ACHN (cell line): Measurements from ENCODE around the gene CWH43.
"Not testable (repeated sequence)": the region's sequence is repeated elsewhere in the genome, so short reads cannot be mapped to it uniquely, and the experiment has no call there.

Source experiments
- DNase-seq: peaks from one replicate; pipeline ENCODE4 v3.0.0-alpha.2; 2015
- in situ Hi-C: cut with HindIII; loops from 2 replicates; pipeline ENCODE4 v1.10.0; 2017; ENCODE audit warnings: low sequenced_read_pairs, low pct_ligation_motif_present, low pct_unique_long_range_greater_than_20kb

Gene CWH43

GRCh38 chr4:48967631-48968030 is 18.4 kb upstream of the CWH43 start:
- in situ Hi-C loops: loop anchor here (25.0 kb wide), 2 partner anchors 130 to 405 kb away; partner anchors contain the start of gene OCIAD1
- DNase-seq: no peak

- no peak for DNase-seq
- in situ Hi-C loops: loop anchor here (25.0 kb wide), 2 partner anchors 132 to 407 kb away; partner anchors contain the start of gene OCIAD1
Measured at GRCh38 chr4:48968814-48969213, 17.3 kb upstream of the CWH43 start.

GRCh38 chr4:48970471-48970921 is 15.6 kb upstream of the CWH43 start:
- DNase-seq: peak; percentile 12
- in situ Hi-C loops: loop anchor here (25.0 kb wide), 2 partner anchors 133 to 408 kb away; partner anchors contain the start of gene OCIAD1

GRCh38 chr4:48974979-48975640 is 11.0 kb upstream of the CWH43 start:
- in situ Hi-C loops: loop anchor here (25.0 kb wide), 2 partner anchors 138 to 413 kb away; partner anchors contain the start of gene OCIAD1
- no peak for DNase-seq

GRCh38 chr4:48976041-48976440 is 10.0 kb upstream of the CWH43 start:
- no peak for DNase-seq
- in situ Hi-C loops: no loop called here

GRCh38 chr4:48979914-48980579 is 6.0 kb upstream of the CWH43 start:
- no peak for DNase-seq
- in situ Hi-C loops: no loop called here

GRCh38 chr4:48984005-48984404 is 2.1 kb upstream of the CWH43 start:
- in situ Hi-C loops, DNase-seq: not testable (repeated sequence)

GRCh38 chr4:48985602-48985975 is 486 bp upstream of the CWH43 start:
- no peak for DNase-seq
- in situ Hi-C loops: no loop called here

GRCh38 chr4:48986654-48987164 is 634 bp downstream of the CWH43 start:
- in situ Hi-C loops: no loop called here
- no peak for DNase-seq

- DNase-seq: no peak
- in situ Hi-C loops: no loop called here
Measured at GRCh38 chr4:48989461-48990203, 3.6 kb downstream of the CWH43 start.

GRCh38 chr4:48991357-48991756 is 5.3 kb downstream of the CWH43 start:
- DNase-seq: no peak
- in situ Hi-C loops: no loop called here

- in situ Hi-C loops: no loop called here
- DNase-seq: no peak
Measured at GRCh38 chr4:48997962-48998361, 11.9 kb downstream of the CWH43 start.

GRCh38 chr4:48998440-48998839 is 12.4 kb downstream of the CWH43 start:
- in situ Hi-C loops: no loop called here
- no peak for DNase-seq

- DNase-seq: no peak
- in situ Hi-C loops: no loop called here
Measured at GRCh38 chr4:49000806-49001205, 14.7 kb downstream of the CWH43 start.

GRCh38 chr4:49002931-49003330 is 16.9 kb downstream of the CWH43 start:
- no peak for DNase-seq
- in situ Hi-C loops: no loop called here

GRCh38 chr4:49018718-49019295 is 32.7 kb downstream of the CWH43 start:
- in situ Hi-C loops: no loop called here
- DNase-seq: no peak

GRCh38 chr4:49032440-49033161 is 46.5 kb downstream of the CWH43 start:
- DNase-seq: peak; percentile 39
- in situ Hi-C loops: no loop called here

- in situ Hi-C loops: no loop called here
- no peak for DNase-seq
Measured at GRCh38 chr4:49036528-49036927, 50.5 kb downstream of the CWH43 start.
